K562 (cell line): Measurements from ENCODE around the gene PEPD. TPM values are rescaled to one million over a fixed set of nuclear protein-coding genes. Genes with fewer than 3 reads are reported as not detected.

Experiments
- ATAC-seq: fragments of 200-7000 bp; cut with Tn5 transposase; 3 replicates; pipeline ENCODE4 v1.9.1; 2020; ENCODE audit warnings: moderate library complexity
- BruUV-seq: library from RNA; stranded (reverse); fragments of 400-500 nt; replicated peaks from 2 replicates; lab custom pipeline; 2021; lab: Mats Ljungman, UMichigan
- CTCF ChIA-PET: fragments of 300-600 bp; formaldehyde crosslinking; extraction: SDS; loops from one replicate; lab custom pipeline; 2021; ENCODE audit warnings: low intra/inter-chr PET ratio; lab: Yijun Ruan, JAX
- POLR2A ChIA-PET: fragments of 300-600, 350-650 bp; sonication (Branson Sonifier 250); formaldehyde crosslinking; extraction: SDS; loops from one replicate; lab custom pipeline; 2021; ENCODE audit warnings: antibody characterized with exemption, inconsistent platforms; lab: Yijun Ruan, JAX
- DNase-seq, 4 experiments: peaks; one replicate each; pipeline versions ENCODE4 v3.0.0 to v3.0.0-alpha.2; 2011 to 2018; ENCODE audit warnings: low spot score in 3 of 4, mixed read lengths in 3 of 4; ENCODE audit errors: extremely low read depth in 1 of 4
- FAIRE-seq: peaks from 2 replicates; lab custom pipeline; 2011; peaks lifted over from hg19 to GRCh38; lab: Jason Lieb, UNC
- H2AFZ ChIP-seq: 2 replicates; pipeline ENCODE4 v1.6.0; 2011; ENCODE audit warnings: low read depth, low read length, control low read depth, inconsistent platforms
- H3K27ac ChIP-seq: fragments of 200-600 bp; 3 replicates; pipeline ENCODE4 v1.8.0; 2011; ENCODE audit warnings: low read depth, mild to moderate bottlenecking, control low read depth, inconsistent platforms, low read length, moderate library complexity, mixed read lengths; ENCODE audit errors: extremely low read depth
- H3K27me3 ChIP-seq, 2 experiments: fragments of 300-600 bp in 1 of 2; 2 replicates in 1 of 2; 3 replicates in 1 of 2; pipeline versions ENCODE4 v1.6.0 to v1.8.0; 2011; ENCODE audit warnings: inconsistent platforms in 2 of 2, low read length in 2 of 2, mild to moderate bottlenecking in 1 of 2, mixed read lengths in 1 of 2, moderate library complexity in 1 of 2; ENCODE audit not compliant: control insufficient read depth in 2 of 2, insufficient read depth in 2 of 2
- H3K36me3 ChIP-seq: fragments of 300-600 bp; 3 replicates; pipeline ENCODE4 v1.8.0; 2011; ENCODE audit warnings: mild to moderate bottlenecking, low read length, inconsistent platforms; ENCODE audit not compliant: control insufficient read depth, insufficient read depth
- H3K4me1 ChIP-seq, 2 experiments: fragments of 200-600 bp in 1 of 2; replicated peaks in 1 of 2; 2 replicates in 1 of 2; 3 replicates in 1 of 2; pipeline versions ENCODE4 v1.5.1 to v1.8.0; 2011; ENCODE audit warnings: inconsistent platforms in 2 of 2, low read length in 2 of 2, mild to moderate bottlenecking in 1 of 2, mixed read lengths in 1 of 2, moderate library complexity in 1 of 2; ENCODE audit not compliant: control insufficient read depth in 2 of 2, insufficient read depth in 2 of 2
- H3K4me2 ChIP-seq: 2 replicates; pipeline ENCODE4 v1.6.1; 2011; ENCODE audit warnings: low read length, control low read depth, inconsistent platforms, mixed read lengths; ENCODE audit not compliant: insufficient read depth
- H3K4me3 ChIP-seq: fragments of 200-600 bp; sonication (generic), shearing (Covaris generic); 2 replicates; pipeline ENCODE4 v1.5.1; 2016; ENCODE audit warnings: control low read depth, inconsistent platforms
- H3K79me2 ChIP-seq: fragments of 200-600 bp; 3 replicates; pipeline ENCODE4 v1.8.0; 2011; ENCODE audit warnings: low read length, inconsistent platforms; ENCODE audit not compliant: control insufficient read depth, insufficient read depth
- H3K9ac ChIP-seq, 2 experiments: 2 replicates each; pipeline versions ENCODE4 v1.6.0 to v1.6.1; 2011; ENCODE audit warnings: low read depth in 2 of 2, low read length in 2 of 2, control low read depth in 1 of 2, inconsistent platforms in 1 of 2, mild to moderate bottlenecking in 1 of 2, mixed read lengths in 1 of 2; ENCODE audit not compliant: insufficient read depth in 1 of 2
- H3K9me1 ChIP-seq: one replicate; pipeline ENCODE4 v1.6.0; 2011; ENCODE audit warnings: inconsistent platforms, mild to moderate bottlenecking, low read length, moderate library complexity; ENCODE audit not compliant: control insufficient read depth, insufficient read depth
- H3K9me3 ChIP-seq: replicated peaks from 2 replicates; pipeline ENCODE4 v1.5.1; 2011; ENCODE audit warnings: low read depth, low read length, inconsistent platforms; ENCODE audit not compliant: control insufficient read depth, insufficient read depth
- H4K20me1 ChIP-seq: replicated peaks from 2 replicates; pipeline ENCODE4 v1.6.1; 2011; ENCODE audit warnings: low read length, inconsistent platforms, mixed read lengths; ENCODE audit not compliant: control insufficient read depth, insufficient read depth
- KLF10 ChIP-seq: fragments of 250-450 bp; sonication (Bioruptor Pico); IDR thresholded peaks from 2 replicates; pipeline ENCODE4 v1.6.1; 2021; ENCODE audit warnings: matching md5 sums
- ZFP36 ChIP-seq: fragments of 150-350 bp; IDR thresholded peaks from 2 replicates; pipeline ENCODE4 v1.6.1; 2018; ENCODE audit warnings: low read length, low read depth; ENCODE audit not compliant: partially characterized antibody
- WGBS: fragments of 100-300 bp; shearing (Covaris generic); methylation state at CpG from one replicate; pipeline ENCODE4 v1.1.6; 2016; ENCODE audit warnings: low coverage, mixed read lengths; ENCODE audit not compliant: insufficient coverage; ENCODE audit errors: missing lambda C conversion rate; 5-methylcytosine and 5-hydroxymethylcytosine counted together
- in situ Hi-C: fragments of 300-500 bp; cut with MboI; formaldehyde crosslinking; loops from 4 replicates; pipeline ENCODE4 v1.15.0; 2018; ENCODE audit warnings: inconsistent platforms, mixed read lengths
- intact Hi-C: fragments of 100-400 bp; cut with micrococcal nuclease; formaldehyde crosslinking; loops from 2 replicates; pipeline ENCODE4 v1.14.2; 2022
- polyA plus RNA-seq, 8 experiments: library from polyadenylated mRNA; depleted of rRNA in 4 of 8; stranded (reverse) in 5 of 8; unstranded in 3 of 8; fragments of >200 nt; fragmentation: Nextera tagmentation in 2 of 8; fragmentation: Illumina TruSeq in 1 of 8; extraction: Ambion mirVana in 2 of 8; extraction: Trizol in 1 of 8; gene quantifications; 2 replicates each; pipeline versions ENCODE4 v1.2.1 to v1.2.3, GENCODE V29; 2011 to 2014; ENCODE audit warnings: inconsistent platforms in 1 of 8, missing spikeins in 1 of 8
- total RNA-seq, 7 experiments: library from RNA; depleted of rRNA in 6 of 7; stranded (reverse); fragments of >200 nt in 6 of 7; fragmentation: Illumina TruSeq in 2 of 7; extraction: Trizol in 2 of 7; gene quantifications; 2 replicates each; pipeline versions ENCODE4 v1.2.1 to v1.2.3, GENCODE V29; 2011 to 2021; ENCODE audit warnings: low replicate concordance in 1 of 7

Gene PEPD
- total and polyA plus RNA-seq, 9 of the 15 experiments (the other 6 are each of a cell fraction or from before 2014, with no cell fraction given) = 1.3 to 19.2 (median 16.0) TPM

GRCh38 chr19:33436360-33437345 lies 84.9 kb downstream of the PEPD start:
- Histone ChIP-seq H3K4me2 (no peak overlapping the region), H2AFZ (no peak overlapping the region), H4K20me1 (peaks cover 22% of the 10 kb centered on the region), H3K36me3 (no peaks in the 10 kb centered on the region), H3K4me1 (peaks cover 0 to 9% of the 10 kb centered on the region in 2 experiments; a peak in 2 of 5 replicates), H3K9ac (no peak overlapping the region; a peak in 1 of 4 replicates), H3K4me3 (no peak overlapping the region), H3K27ac (no peak overlapping the region), H3K9me3 (no peaks in the 10 kb centered on the region), H3K27me3 (peaks cover 7 to 71% of the 10 kb centered on the region in 2 experiments; a peak in 3 of 5 replicates)
- no peak for FAIRE-seq
- intact Hi-C loops = no loop called here
- BruUV-seq = no TSS peak
- POLR2A ChIA-PET = no interaction called here
- 5% methylated on average over 19 of the region's 22 CpGs for WGBS
- CTCF ChIA-PET = no interaction called here
- in situ Hi-C loops = loop anchor here (25.0 kb wide), 1 partner anchor 1276 kb away; no protein-coding TSS in a partner anchor
- no peak for DNase-seq
- TF ChIP-seq KLF10 (CRISPR knock-in tag) (no peak), ZFP36 (peak; percentile 71)
- TF ChIP-seq, all 486 proteins: peak for 1
- Histone ChIP-seq H3K79me2 (no peaks in the 10 kb centered on the region), H3K9me1 (no peaks in the 10 kb centered on the region)
- ATAC-seq = no peak
